Measurements from ENCODE around the gene LFNG.

Gene LFNG

GRCh38 chr7:2572101-2572842 lies 52.7 kb downstream of the LFNG start:
- no peak for DNase-seq (ENCODE audit: low read depth)

DNA sequence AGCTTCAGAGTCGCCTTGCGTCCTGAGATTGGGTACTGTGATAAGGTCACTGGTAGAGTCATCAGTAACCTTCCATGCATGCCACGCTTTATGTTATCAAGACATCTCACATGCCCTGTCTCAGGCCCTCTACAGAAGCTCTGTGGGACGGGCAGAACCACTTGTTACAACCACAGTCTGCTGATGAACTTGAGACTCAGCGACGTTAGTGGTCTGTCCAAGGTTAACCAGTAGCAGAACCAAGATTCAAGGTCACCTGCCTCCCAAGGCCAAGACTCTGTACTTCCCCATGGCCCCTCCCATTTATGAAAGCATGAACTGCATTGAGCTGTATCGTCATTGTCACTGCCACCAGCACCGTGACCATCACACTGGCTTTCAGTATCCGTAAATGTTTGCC lies 54.2 kb downstream of the LFNG start:
- DNase-seq (ENCODE audit: low read depth), result no peak

DNA sequence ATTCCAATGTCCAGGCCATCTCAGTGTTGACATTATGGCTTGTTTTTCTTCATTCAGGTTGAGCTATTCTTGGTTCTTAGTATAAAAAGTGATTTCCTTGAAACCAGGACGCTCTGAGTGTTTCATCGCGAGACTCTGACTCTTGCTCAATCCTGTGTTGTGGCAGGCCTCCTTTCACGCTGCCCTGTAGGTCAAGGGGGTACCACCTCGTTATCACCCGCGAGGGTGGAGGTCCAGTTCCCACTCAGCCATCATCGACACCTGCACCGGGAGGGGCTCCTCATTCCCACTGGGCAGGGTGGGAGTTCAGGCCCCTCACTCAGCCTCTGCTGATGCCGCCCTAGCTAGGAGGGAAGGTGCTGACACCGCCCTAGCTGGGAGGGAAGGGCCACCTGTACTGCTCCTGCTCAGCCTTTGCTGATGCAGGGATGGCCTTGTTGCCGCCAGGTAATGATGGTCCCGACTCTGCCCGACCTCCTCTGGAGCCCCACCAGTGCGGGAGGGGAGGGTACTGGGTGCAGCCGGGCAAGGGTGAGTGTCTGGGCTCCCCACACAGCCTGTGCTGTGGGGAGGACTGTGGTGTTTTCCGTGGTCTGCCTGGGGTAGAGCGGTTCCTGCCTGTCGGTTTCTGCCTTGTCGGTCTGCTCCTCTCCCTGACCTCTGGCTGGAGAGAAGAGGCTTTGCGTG lies 55.6 kb downstream of the LFNG start:
- no peak for DNase-seq (ENCODE audit: low read depth)

DNA sequence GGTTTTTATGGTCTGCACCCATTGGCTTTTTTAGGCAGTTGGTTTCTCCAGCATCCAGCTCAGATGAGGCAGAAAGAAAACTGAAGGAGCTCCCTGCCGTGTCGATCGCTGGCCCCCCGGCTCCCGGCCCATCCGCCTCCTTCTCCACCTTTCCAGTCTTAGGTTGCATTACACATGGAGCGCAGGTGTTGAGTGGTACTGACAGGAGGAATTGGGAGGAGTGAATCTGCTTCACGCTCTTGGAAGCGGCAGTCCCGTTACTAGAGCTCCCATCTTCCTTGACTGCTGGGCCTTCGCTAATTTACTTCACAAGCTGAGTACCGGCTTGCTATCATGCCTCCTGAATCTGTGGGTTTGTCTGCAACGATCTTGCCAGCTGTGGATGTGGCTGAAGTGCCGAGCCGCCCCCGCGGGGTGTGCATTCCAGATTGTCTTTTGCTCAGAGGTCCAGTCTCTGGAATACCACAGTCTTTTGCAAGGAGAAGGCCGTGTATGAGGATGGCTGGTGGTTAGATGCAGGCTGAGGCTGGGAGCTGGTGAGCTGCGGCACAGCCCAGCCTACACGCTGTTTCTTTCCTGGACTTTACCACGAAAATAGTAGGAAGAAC lies 56.3 kb downstream of the LFNG start:
- DNase-seq (ENCODE audit: low read depth), result no peak

- DNase-seq (ENCODE audit: low read depth), result no peak
Measured at GRCh38 chr7:2576742-2577491, 57.3 kb downstream of the LFNG start.

Data from HS-5 (cell line).